PC-3 (cell line): ENCODE data around the gene PMFBP1. TPM values are rescaled to one million over a fixed set of nuclear protein-coding genes. Genes with fewer than 3 reads are reported as not detected.
A peak's percentile ranks its signal among the peaks of the same experiment; 100 is the strongest.

Experiments
- ATAC-seq: fragments of 200-7000 bp; cut with Tn5 transposase; 2 replicates; pipeline ENCODE4 v1.9.1; 2020; ENCODE audit warnings: mild to moderate bottlenecking, moderate library complexity
- BruUV-seq: library from RNA; stranded (reverse); fragments of 400-500 nt; replicated peaks from 2 replicates; lab custom pipeline; 2021; lab: Mats Ljungman, UMichigan
- CTCF ChIA-PET: fragments of 300-600 bp; sonication (Branson Sonifier 250); formaldehyde crosslinking; loops from one replicate; lab custom pipeline; 2022; ENCODE audit warnings: antibody characterized with exemption; lab: Charles Lee
- POLR2A ChIA-PET: fragments of 300-600 bp; sonication (Branson Sonifier 250); formaldehyde crosslinking; loops from one replicate; lab custom pipeline; 2022; ENCODE audit warnings: antibody characterized with exemption; ENCODE audit not compliant: unreplicated experiment; lab: Charles Lee
- DNase-seq: peaks from one replicate; pipeline ENCODE4 v3.0.0-alpha.2; 2015
- H2AFZ ChIP-seq: fragments of 300-600 bp; sonication (generic); 2 replicates; pipeline ENCODE4 v1.6.0; 2016; ENCODE audit warnings: antibody characterized with exemption, low read length
- H3F3A ChIP-seq: fragments of 300-600 bp; sonication (generic); one replicate; pipeline ENCODE4 v1.6.0; 2017; ENCODE audit warnings: antibody characterized with exemption, low read length, control low read depth, mild to moderate bottlenecking; ENCODE audit not compliant: unreplicated experiment
- H3K27ac ChIP-seq: fragments of 300-600 bp; sonication (generic); 2 replicates; pipeline ENCODE4 v1.5.1; 2016; ENCODE audit warnings: mild to moderate bottlenecking, low read length
- H3K27me3 ChIP-seq: fragments of 300-600 bp; sonication (generic); 2 replicates; pipeline ENCODE4 v1.6.1; 2016; ENCODE audit warnings: low read length, mixed read lengths
- H3K36me3 ChIP-seq: fragments of 300-600 bp; sonication (generic); 2 replicates; pipeline ENCODE4 v1.6.1; 2016; ENCODE audit warnings: low read depth, mixed run types, low read length, mixed read lengths
- H3K4me1 ChIP-seq: fragments of 300-600 bp; sonication (generic); 2 replicates; pipeline ENCODE4 v1.5.1; 2016; ENCODE audit warnings: low read length; ENCODE audit not compliant: insufficient read depth
- H3K4me2 ChIP-seq: fragments of 300-600 bp; sonication (generic); 2 replicates; pipeline ENCODE4 v1.6.0; 2016; ENCODE audit warnings: low read length
- H3K4me3 ChIP-seq: fragments of 300-600 bp; sonication (generic); 2 replicates; pipeline ENCODE4 v1.5.1; 2016; ENCODE audit warnings: mild to moderate bottlenecking, low read length, mixed read lengths
- H3K79me2 ChIP-seq: fragments of 300-600 bp; sonication (generic); 2 replicates; pipeline ENCODE4 v1.6.1; 2017; ENCODE audit warnings: low read length, mixed read lengths
- H3K9ac ChIP-seq: fragments of 300-600 bp; sonication (generic); 2 replicates; pipeline ENCODE4 v1.6.0; 2016; ENCODE audit warnings: mild to moderate bottlenecking, low read length
- H3K9me2 ChIP-seq: fragments of 300-600 bp; sonication (generic); replicated peaks from 2 replicates; pipeline ENCODE4 v1.6.1; 2016; ENCODE audit warnings: mixed run types, low read length, mixed read lengths
- H3K9me3 ChIP-seq: fragments of 300-600 bp; sonication (generic); 2 replicates; pipeline ENCODE4 v1.6.1; 2016; ENCODE audit warnings: low read length, mixed read lengths
- H4K20me1 ChIP-seq: fragments of 300-600 bp; sonication (generic); 2 replicates; pipeline ENCODE4 v1.6.1; 2016; ENCODE audit warnings: low read length, mixed read lengths
- CTCF ChIP-seq: fragments of 300-600 bp; sonication (generic); conservative IDR thresholded peaks from 2 replicates; pipeline ENCODE4 v1.5.1; 2017; ENCODE audit warnings: antibody characterized with exemption, low read depth, mild to moderate bottlenecking, low read length
- EZH2 ChIP-seq: fragments of 300-600 bp; sonication (generic); IDR thresholded peaks from one replicate; pipeline ENCODE4 v1.6.1; 2017; ENCODE audit warnings: antibody characterized with exemption, mild to moderate bottlenecking, low read length; ENCODE audit not compliant: unreplicated experiment
- EZH2phosphoT487 ChIP-seq: fragments of 300-600 bp; sonication (generic); IDR thresholded peaks from 2 replicates; pipeline ENCODE4 v1.6.1; 2018; ENCODE audit warnings: mild to moderate bottlenecking, antibody characterized with exemption, low read length, borderline replicate concordance
- intact Hi-C: fragments of 100-400 bp; cut with micrococcal nuclease; formaldehyde crosslinking; loops from 2 replicates; pipeline ENCODE4 v1.9.0; 2023
- total RNA-seq: library from RNA; depleted of rRNA; stranded (reverse); fragments of >200 nt; gene quantifications from 2 replicates; pipeline ENCODE4 v1.2.3, GENCODE V29; 2014

The PMFBP1 gene
- total RNA-seq, 1 experiment from 2014 or later: 1.2 TPM

GRCh38 chr16:72195609-72196008 lies 23.7 kb upstream of the PMFBP1 start:
- no peaks in the 10 kb centered on the region for H4K20me1 ChIP-seq
- intact Hi-C loops: no loop called here
- no peak overlapping the region for H3K9ac ChIP-seq
- H3K9me2 ChIP-seq: no peaks in the 10 kb centered on the region
- no peak for TF ChIP-seq EZH2
- no peak for TF ChIP-seq EZH2phosphoT487
- peak; percentile 33 for TF ChIP-seq CTCF
- no peaks in the 10 kb centered on the region for H3K79me2 ChIP-seq
- ATAC-seq (no peak), DNase-seq (no peak)
- no peaks in the 10 kb centered on the region for H3K9me3 ChIP-seq
- H3K4me3 ChIP-seq: no peak overlapping the region
- no peak overlapping the region for H3K4me2 ChIP-seq
- no peaks in the 10 kb centered on the region for H3F3A ChIP-seq
- H2AFZ ChIP-seq: no peak overlapping the region
- no peaks in the 10 kb centered on the region for H3K36me3 ChIP-seq
- ChIA-PET CTCF (no interaction called here), POLR2A (no interaction called here)
- no peak overlapping the region for H3K27ac ChIP-seq
- no TSS peak for BruUV-seq
- no peaks in the 10 kb centered on the region for H3K27me3 ChIP-seq
- H3K4me1 ChIP-seq: no peaks in the 10 kb centered on the region

GRCh38 chr16:72191551-72191950 lies 19.6 kb upstream of the PMFBP1 start:
- Histone ChIP-seq H3K27ac (no peak overlapping the region), H3K36me3 (no peaks in the 10 kb centered on the region), H3K4me1 (no peaks in the 10 kb centered on the region), H2AFZ (no peak overlapping the region), H3K4me3 (no peak overlapping the region), H3K4me2 (no peak overlapping the region), H3K9ac (no peak overlapping the region), H3K79me2 (no peaks in the 10 kb centered on the region), H3K9me2 (no peaks in the 10 kb centered on the region), H3K27me3 (no peaks in the 10 kb centered on the region), H3F3A (no peaks in the 10 kb centered on the region), H3K9me3 (no peaks in the 10 kb centered on the region), H4K20me1 (no peaks in the 10 kb centered on the region)
- no peak for DNase-seq
- BruUV-seq: no TSS peak
- ATAC-seq: no peak
- ChIA-PET CTCF (no interaction called here), POLR2A (no interaction called here)
- no peak for TF ChIP-seq EZH2phosphoT487
- TF ChIP-seq EZH2: no peak
- no peak for TF ChIP-seq CTCF
- intact Hi-C loops: no loop called here

- no peak overlapping the region for H2AFZ ChIP-seq
Observed at GRCh38 chr16:72189865-72190371, 18.0 kb upstream of the PMFBP1 start.

More at GRCh38 chr16:72189865-72190371, 18.0 kb upstream of the PMFBP1 start:
- no peaks in the 10 kb centered on the region for H3K9me2 ChIP-seq
- TF ChIP-seq EZH2: no peak
- TF ChIP-seq CTCF: no peak
- H3K9ac ChIP-seq: no peak overlapping the region
- BruUV-seq: no TSS peak
- no peaks in the 10 kb centered on the region for H4K20me1 ChIP-seq
- ATAC-seq (peak; percentile 29; the same call in 1 of the 2 replicates), DNase-seq (peak; percentile 27)
- H3K36me3 ChIP-seq: no peaks in the 10 kb centered on the region
- POLR2A ChIA-PET: no interaction called here
- H3K4me3 ChIP-seq: no peak overlapping the region
- no peaks in the 10 kb centered on the region for H3F3A ChIP-seq
- intact Hi-C loops: no loop called here
- no peaks in the 10 kb centered on the region for H3K27me3 ChIP-seq
- CTCF ChIA-PET: no interaction called here
- no peaks in the 10 kb centered on the region for H3K79me2 ChIP-seq
- H3K27ac ChIP-seq: no peak overlapping the region
- no peaks in the 10 kb centered on the region for H3K9me3 ChIP-seq
- no peaks in the 10 kb centered on the region for H3K4me1 ChIP-seq
- H3K4me2 ChIP-seq: no peak overlapping the region
